OCI-LY3 (cell line): ENCODE measurements around the gene FUT8.

Source experiments
- H2AFZ ChIP-seq: fragments of 200-600, 300-600 bp; shearing (Covaris generic); 2 replicates; pipeline ENCODE4 v1.6.0; 2014; ENCODE audit warnings: antibody characterized with exemption, low read depth, low read length
- H3K27ac ChIP-seq: fragments of 200-600, 300-600 bp; sonication (generic); 2 replicates; pipeline ENCODE4 v1.5.1; 2014; ENCODE audit warnings: mild to moderate bottlenecking, low read length, moderate library complexity, mixed read lengths
- H3K27me3 ChIP-seq: fragments of 200-600, 300-600 bp; sonication (generic); 2 replicates; pipeline ENCODE4 v1.6.1; 2014; ENCODE audit warnings: low read depth, low read length, mixed read lengths
- H3K36me3 ChIP-seq: fragments of 200-600, 300-600 bp; sonication (generic); replicated peaks from 2 replicates; pipeline ENCODE3; 2014; ENCODE audit warnings: low read depth, low read length, mixed read lengths
- H3K4me1 ChIP-seq: fragments of 300-600, 200-600 bp; sonication (generic); 2 replicates; pipeline ENCODE4 v1.6.1; 2014; ENCODE audit warnings: low read length, mixed read lengths
- H3K4me2 ChIP-seq: fragments of 200-600, 300-600 bp; sonication (generic); 2 replicates; pipeline ENCODE4 v1.6.1; 2014; ENCODE audit warnings: low read length, mixed read lengths
- H3K4me3 ChIP-seq: fragments of 300-600, 200-600 bp; sonication (generic); 2 replicates; pipeline ENCODE4 v1.5.1; 2014; ENCODE audit warnings: antibody characterized with exemption, mild to moderate bottlenecking, low read length, moderate library complexity
- H3K79me2 ChIP-seq: fragments of 300-600, 200-600 bp; shearing (Covaris generic); 2 replicates; pipeline ENCODE4 v1.6.1; 2014; ENCODE audit warnings: mild to moderate bottlenecking, low read length, mixed read lengths
- H3K9ac ChIP-seq: fragments of 300-600, 200-600 bp; shearing (Covaris generic); 2 replicates; pipeline ENCODE4 v1.6.0; 2014; ENCODE audit warnings: mild to moderate bottlenecking, low read length, moderate library complexity
- H3K9me3 ChIP-seq: fragments of 200-600, 300-600 bp; shearing (Covaris generic); 2 replicates; pipeline ENCODE4 v1.6.1; 2014; ENCODE audit warnings: low read length, mixed read lengths; ENCODE audit not compliant: insufficient read depth
- H4K20me1 ChIP-seq: fragments of 200-600, 300-600 bp; sonication (generic); 2 replicates; pipeline ENCODE4 v1.6.1; 2016; ENCODE audit warnings: low read length, mixed read lengths; ENCODE audit not compliant: insufficient read depth
- CTCF ChIP-seq: fragments of 200-600, 300-600 bp; sonication (generic); IDR thresholded peaks from 2 replicates; pipeline ENCODE4 v1.5.1; 2014; ENCODE audit warnings: antibody characterized with exemption, low read length, low read depth
- EZH2phosphoT487 ChIP-seq: fragments of 200-600 bp; shearing (Covaris generic); IDR thresholded peaks from 2 replicates; pipeline ENCODE4 v1.6.1; 2018; ENCODE audit warnings: antibody characterized with exemption, mixed run types, low read depth

Gene FUT8

GRCh38 chr14:65604535-65604934 lies 192.0 kb downstream of the FUT8 start:
- H3K9me3 ChIP-seq = no peaks in the 10 kb centered on the region
- H2AFZ ChIP-seq = no peak overlapping the region
- no peaks in the 10 kb centered on the region for H3K79me2 ChIP-seq
- no peaks in the 10 kb centered on the region for H3K36me3 ChIP-seq
- TF ChIP-seq CTCF = no peak
- no peak for TF ChIP-seq EZH2phosphoT487
- no peak overlapping the region for H3K4me3 ChIP-seq
- no peaks in the 10 kb centered on the region for H4K20me1 ChIP-seq
- H3K27ac ChIP-seq = no peak overlapping the region
- no peaks in the 10 kb centered on the region for H3K27me3 ChIP-seq
- no peaks in the 10 kb centered on the region; the same call in 1 of the 2 replicates for H3K4me1 ChIP-seq
- no peak overlapping the region for H3K4me2 ChIP-seq
- no peak overlapping the region for H3K9ac ChIP-seq

GRCh38 chr14:65604936-65605335 lies 192.4 kb downstream of the FUT8 start:
- H3K79me2 ChIP-seq = no peaks in the 10 kb centered on the region
- no peaks in the 10 kb centered on the region; the same call in 1 of the 2 replicates for H3K4me1 ChIP-seq
- no peaks in the 10 kb centered on the region for H3K9me3 ChIP-seq
- no peak overlapping the region for H3K4me2 ChIP-seq
- no peaks in the 10 kb centered on the region for H3K36me3 ChIP-seq
- no peak overlapping the region for H2AFZ ChIP-seq
- no peaks in the 10 kb centered on the region for H3K27me3 ChIP-seq
- peak; percentile 52 for TF ChIP-seq CTCF
- TF ChIP-seq EZH2phosphoT487 = no peak
- no peak overlapping the region for H3K4me3 ChIP-seq
- H3K9ac ChIP-seq = no peak overlapping the region
- no peaks in the 10 kb centered on the region for H4K20me1 ChIP-seq
- H3K27ac ChIP-seq = no peak overlapping the region

GRCh38 chr14:65606460-65606859 lies 193.9 kb downstream of the FUT8 start:
- Histone ChIP-seq H3K9me3 (no peaks in the 10 kb centered on the region), H3K27me3 (no peaks in the 10 kb centered on the region), H3K9ac (no peak overlapping the region), H3K4me2 (no peak overlapping the region), H3K79me2 (no peaks in the 10 kb centered on the region), H4K20me1 (no peaks in the 10 kb centered on the region), H3K4me1 (no peaks in the 10 kb centered on the region; the same call in 1 of the 2 replicates), H2AFZ (no peak overlapping the region), H3K36me3 (no peaks in the 10 kb centered on the region), H3K4me3 (no peak overlapping the region), H3K27ac (no peak overlapping the region)
- no peak for TF ChIP-seq EZH2phosphoT487
- no peak for TF ChIP-seq CTCF

- H3K9ac ChIP-seq = no peak overlapping the region
- no peaks in the 10 kb centered on the region for H3K9me3 ChIP-seq
- no peaks in the 10 kb centered on the region for H3K79me2 ChIP-seq
- H3K27me3 ChIP-seq = no peaks in the 10 kb centered on the region
- H3K4me2 ChIP-seq = no peak overlapping the region
- no peaks in the 10 kb centered on the region for H3K4me1 ChIP-seq
- no peaks in the 10 kb centered on the region for H3K36me3 ChIP-seq
- no peak overlapping the region for H3K4me3 ChIP-seq
- H2AFZ ChIP-seq = no peak overlapping the region
- TF ChIP-seq EZH2phosphoT487 (no peak), CTCF (no peak)
- no peak overlapping the region for H3K27ac ChIP-seq
- no peaks in the 10 kb centered on the region for H4K20me1 ChIP-seq
Measured at GRCh38 chr14:65613131-65613650, 200.7 kb downstream of the FUT8 start.
